ENCODE data around the gene FNDC1.

GRCh38 chr6:159201336-159201735 lies 32.1 kb downstream of the FNDC1 start:
- no peak for TF ChIP-seq CTCF (IDR thresholded peaks at IDR 0.05)
- no peak for TF ChIP-seq POLR2A (IDR thresholded peaks at IDR 0.05)
